Upper lobe of left lung (tissue), 4 donors: ENCODE measurements around the gene CAPN11.

Experiments used
- POLR2AphosphoS5 ChIP-seq, 2 donors: sonication (generic); formaldehyde crosslinking; IDR thresholded peaks; one replicate each; pipeline ENCODE4 v1.5.1; 2017; ENCODE audit warnings: antibody characterized with exemption in 2 of 2
- TF ChIP-seq, protein P1 (sequence below), 6 experiments: fragments of 450-650 bp in 4 of 6; fragments of 200-600 bp in 2 of 6; sonication (generic) in 2 of 6; IDR thresholded peaks; one replicate each; pipeline ENCODE4 v1.5.1; 2016 to 2019; ENCODE audit warnings: antibody characterized with exemption in 6 of 6

DNA sequence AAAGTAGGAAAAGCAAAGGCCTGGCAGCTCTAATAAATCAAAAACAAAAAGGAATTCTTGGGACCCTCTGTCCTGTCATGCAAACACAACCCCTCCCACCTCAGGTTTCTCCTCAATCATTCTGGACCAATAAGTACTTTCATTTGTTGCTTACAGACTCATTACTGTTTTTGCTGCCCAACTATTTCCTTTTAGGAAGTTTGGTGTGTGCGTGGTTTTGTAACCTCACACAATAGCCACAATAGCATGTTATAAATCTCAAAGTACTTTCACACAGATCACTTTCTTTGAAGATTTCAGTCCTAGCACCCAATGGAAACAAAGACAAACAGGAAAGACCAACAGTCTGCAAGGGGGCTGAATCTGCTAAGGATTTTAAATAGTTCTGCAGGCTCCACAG lies 35.8 kb upstream of the CAPN11 start:
- no peak for TF ChIP-seq POLR2AphosphoS5 (IDR thresholded peaks at IDR 0.05)
- TF ChIP-seq, protein P1, sequence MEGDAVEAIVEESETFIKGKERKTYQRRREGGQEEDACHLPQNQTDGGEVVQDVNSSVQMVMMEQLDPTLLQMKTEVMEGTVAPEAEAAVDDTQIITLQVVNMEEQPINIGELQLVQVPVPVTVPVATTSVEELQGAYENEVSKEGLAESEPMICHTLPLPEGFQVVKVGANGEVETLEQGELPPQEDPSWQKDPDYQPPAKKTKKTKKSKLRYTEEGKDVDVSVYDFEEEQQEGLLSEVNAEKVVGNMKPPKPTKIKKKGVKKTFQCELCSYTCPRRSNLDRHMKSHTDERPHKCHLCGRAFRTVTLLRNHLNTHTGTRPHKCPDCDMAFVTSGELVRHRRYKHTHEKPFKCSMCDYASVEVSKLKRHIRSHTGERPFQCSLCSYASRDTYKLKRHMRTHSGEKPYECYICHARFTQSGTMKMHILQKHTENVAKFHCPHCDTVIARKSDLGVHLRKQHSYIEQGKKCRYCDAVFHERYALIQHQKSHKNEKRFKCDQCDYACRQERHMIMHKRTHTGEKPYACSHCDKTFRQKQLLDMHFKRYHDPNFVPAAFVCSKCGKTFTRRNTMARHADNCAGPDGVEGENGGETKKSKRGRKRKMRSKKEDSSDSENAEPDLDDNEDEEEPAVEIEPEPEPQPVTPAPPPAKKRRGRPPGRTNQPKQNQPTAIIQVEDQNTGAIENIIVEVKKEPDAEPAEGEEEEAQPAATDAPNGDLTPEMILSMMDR (IDR thresholded peaks at IDR 0.05): no peak
